Iris pigment epithelial cell (primary cell): Measurements from ENCODE around the gene UPB1.

Experiments
- DNase-seq: peaks from one replicate; pipeline ENCODE4 v3.0.0-alpha.2; 2011; ENCODE audit warnings: low read depth

UPB1 gene

DNA sequence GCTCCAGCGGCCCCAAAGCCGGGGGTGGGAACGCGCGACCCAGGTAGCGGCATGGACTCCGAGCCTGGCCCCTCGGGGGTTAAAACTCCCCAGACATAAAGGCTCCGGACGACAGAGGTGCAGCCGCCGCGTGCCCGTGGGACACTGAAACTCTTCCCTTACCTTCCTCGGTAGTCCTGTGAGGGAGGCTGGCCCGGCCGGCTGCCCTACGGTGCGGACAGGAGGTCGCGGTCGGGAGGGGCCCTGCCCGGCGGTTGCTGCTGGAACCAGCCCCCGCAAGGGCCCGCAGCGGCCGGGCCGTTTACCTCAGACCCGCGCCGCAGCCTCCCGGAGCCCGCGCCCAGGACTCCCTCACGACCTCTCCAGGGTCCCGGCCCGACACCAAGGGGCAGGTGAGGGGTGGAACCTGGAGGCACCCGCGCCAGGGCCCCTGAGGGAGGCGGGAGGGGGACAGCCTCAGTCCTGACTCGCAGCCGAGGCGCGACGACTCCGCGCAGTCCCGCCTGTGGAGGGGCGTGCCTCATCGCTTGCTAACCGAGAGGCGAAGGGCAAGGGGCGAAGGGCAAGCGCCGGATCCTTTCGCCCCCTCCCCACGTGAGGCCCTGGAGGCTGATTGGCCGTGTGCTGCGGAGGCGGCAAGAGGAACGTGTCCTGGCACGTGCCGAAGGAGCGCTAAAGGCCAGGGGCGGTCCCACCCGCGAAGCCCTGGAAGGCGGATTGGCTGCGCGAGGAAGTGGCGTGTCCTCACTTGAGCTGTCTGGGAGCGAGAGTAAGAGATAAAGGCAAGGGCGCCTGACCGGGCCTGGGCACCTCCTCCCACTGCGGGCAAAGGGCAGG lies at the start of gene UPB1:
Gene UPB1 (plus strand): TSS at position 805 of the 837 bp plus-strand sequence. CDS start 72 bp downstream, outside the sequence.
- no peak for DNase-seq

DNA sequence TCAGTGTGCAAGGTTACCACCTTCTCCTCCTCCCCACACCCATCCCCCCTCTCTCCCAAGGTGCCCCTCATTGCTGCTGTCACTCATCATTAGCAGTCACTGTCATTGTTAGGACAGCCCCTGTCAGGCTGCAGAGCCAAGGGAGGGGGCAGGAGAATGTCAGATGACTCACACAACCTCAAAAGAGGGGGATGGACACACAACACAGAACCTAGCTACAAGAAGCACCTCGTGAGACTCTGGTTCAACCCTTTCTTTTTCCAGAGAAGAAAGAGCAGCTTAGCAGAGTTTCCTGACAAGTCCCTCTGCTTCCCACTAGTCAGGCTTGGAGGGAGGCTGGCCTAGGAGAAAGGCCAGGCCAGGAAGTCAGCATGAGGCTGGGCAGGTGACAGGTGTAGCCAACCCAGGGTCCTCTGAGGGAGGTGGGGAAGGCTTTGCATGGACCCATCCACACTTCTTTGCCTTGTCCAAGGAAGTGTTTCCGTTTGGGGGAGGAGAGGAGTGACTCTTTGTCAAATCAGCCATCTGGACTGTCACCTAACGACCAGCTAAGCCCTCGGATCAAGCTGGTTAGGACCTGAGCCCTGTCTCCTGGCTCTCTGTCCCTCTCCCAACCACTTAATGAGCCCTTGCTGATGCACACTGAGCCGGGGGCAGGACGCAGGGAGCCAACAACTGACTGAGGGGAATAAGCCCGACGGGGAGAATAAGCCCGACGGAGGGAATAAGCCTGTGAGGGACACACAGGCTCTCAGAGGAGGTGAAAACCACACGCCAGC lies 49.5 kb upstream of the UPB1 start:
- DNase-seq = no peak

DNA sequence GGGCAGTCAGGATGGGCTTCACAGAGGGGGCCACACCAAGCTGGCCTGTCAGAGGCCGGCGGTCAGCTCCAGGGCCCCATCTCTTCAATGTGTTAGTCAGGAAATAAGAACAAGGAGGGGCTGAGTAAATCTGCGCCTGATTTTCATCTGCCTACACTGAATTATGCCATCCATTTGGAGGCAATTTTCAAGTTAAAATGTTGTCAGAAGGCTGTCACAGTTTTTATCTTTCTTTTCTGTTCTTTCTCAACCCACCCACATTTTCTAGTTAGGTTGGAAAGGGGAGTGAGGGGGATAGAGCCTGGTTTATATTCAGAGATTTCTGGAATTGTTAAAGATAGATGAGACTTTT lies 48.9 kb upstream of the UPB1 start:
- no peak for DNase-seq

DNA sequence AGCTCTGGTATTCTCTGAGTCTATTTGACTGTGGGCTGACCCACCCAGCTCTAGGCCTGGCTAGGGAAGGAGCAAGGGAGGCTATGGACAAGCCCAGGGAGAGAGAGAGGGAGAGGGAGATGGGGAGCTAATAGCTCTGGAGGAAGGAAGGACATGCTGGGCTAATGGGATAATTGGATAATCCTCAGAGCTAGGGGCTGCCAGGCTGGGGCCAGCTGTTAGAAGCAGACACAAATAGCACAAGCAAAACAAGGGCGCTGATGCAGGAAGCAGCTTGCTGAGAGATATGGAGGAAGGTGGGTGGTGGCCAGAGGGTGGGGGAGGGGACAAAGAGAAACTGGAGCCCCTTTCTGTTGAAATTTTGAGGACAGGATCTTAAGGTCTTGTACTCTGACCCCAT lies 44.5 kb upstream of the UPB1 start:
- DNase-seq = no peak

DNA sequence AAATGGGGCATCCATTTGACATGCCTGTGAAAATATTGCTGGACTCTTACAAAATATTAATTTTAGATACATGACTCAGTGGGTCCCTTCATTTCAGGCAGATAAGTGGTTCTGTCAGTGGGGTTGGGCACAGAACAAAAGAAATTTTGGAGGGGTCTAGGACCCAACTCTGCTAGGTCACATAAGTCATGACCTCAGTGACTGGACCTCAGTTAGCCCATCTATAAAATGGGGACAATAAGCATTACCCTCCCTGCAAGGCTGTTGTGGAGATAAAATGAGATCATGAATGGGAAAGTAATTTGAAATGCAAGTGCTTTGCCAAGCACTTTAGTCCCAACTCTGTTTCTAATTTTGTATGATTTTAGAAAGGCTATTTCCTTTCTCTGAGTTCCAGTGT lies 44.0 kb upstream of the UPB1 start:
- no peak for DNase-seq

DNA sequence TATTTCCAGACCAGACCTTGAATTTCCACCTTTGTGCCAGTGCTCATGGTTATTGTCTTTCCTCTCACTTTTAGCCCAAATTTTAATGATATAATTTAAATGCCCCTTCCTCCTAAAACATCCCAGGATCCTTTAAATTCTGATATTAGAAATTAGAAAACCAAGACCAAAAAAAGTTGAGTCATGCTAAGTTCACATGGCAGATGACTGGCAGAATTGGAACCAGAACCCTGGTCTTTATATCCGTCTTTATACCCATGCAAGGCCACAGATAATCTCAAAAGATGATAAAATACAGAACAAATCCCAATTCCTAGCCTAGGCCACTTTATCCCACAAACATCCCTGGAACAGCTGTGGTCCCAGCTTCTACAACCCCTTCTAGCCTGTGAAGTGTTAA lies 41.3 kb upstream of the UPB1 start:
- no peak for DNase-seq

DNA sequence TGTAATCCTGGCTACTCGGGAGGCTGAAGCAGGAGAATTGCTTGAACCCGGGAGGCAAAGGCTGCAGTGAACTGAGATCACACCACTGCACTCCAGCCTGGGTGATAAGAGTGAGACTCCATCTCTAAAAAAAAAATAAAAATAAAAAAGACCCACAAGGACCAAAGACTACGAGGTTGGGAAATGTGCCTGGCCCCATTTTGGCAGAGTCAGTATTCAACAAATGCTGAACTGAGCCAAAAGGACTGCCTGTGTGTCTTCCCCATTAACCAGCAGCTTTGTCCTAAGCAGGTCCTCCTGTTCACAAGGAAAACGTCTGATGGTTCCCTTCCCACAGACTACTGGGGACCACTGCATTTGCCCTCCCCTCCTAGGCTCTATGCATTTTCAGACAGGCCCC lies 40.1 kb upstream of the UPB1 start:
- DNase-seq = no peak

DNA sequence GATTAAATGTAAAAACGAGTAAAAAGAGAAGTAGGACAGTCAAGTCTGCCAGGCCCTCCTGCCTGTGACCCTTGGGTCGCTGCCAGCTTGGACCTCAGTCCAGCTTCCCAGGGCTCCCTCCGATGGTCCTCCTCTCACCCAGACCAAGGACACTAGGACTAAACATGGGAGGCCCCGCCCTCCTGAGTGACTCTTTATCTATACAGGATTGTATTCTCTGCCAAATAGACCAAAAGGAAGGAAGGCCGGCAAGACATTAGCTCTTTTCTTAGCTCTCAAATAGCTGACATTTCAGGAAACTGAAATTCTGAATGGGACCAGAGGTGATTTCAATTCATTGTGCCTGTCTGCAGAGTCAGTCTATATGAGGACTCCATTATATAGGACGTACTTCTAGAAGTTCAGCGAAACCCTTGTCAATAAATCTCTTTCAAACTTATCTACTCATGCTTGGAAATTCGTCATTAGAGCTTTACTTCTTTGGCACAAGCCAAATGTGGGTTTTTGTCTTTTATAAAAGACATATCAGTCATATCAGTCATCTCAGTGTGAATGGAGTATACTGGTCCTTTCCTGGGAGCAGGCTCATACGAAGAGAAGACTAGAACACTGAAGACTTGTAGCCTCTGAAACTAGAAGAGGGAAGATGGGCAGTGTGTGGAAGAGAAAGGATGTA lies 39.2 kb upstream of the UPB1 start:
- DNase-seq = no peak

DNA sequence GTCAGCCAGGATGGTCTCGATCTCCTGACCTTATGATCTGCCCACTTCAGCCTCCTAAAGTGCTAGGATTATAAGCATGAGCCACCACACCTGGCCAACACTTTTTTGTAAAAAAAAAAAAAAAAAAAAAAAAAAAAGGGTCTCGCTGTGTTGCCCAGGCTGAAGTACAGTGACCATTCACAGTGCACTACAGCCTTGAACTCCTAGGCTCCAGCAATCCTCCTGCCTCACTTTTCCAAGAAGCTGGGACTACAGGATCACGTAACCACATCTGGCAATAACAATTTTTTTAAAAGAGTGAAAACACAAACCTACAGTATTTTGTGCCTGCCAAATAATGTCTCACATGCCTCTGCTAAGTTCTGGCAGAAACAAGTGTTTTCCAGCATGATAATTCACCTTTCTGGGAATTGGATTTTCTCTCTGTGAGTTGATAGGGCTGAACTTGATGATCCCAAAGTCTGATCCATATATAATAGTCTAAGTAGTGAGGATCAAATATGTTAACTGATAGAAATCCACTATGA lies 37.2 kb upstream of the UPB1 start:
- DNase-seq = no peak

DNA sequence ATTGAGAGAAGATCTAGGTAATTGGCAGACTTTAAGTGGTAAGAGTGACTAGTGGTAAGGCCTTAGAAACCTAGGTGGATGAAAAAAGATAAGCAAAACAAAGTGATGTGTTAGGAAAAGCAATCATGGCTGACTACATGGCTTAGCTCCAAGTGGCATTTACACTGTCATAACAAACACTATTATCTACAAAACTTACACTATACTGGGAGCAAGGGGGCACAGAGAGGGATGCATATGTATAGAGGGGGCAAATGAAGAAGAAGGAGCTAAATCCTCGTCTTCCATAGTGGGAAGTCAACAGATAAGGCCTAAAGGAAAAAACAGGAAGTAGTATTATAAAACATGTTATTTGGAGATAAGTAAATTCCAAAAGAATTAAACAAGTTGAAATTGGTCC lies 35.2 kb upstream of the UPB1 start:
- no peak for DNase-seq

DNA sequence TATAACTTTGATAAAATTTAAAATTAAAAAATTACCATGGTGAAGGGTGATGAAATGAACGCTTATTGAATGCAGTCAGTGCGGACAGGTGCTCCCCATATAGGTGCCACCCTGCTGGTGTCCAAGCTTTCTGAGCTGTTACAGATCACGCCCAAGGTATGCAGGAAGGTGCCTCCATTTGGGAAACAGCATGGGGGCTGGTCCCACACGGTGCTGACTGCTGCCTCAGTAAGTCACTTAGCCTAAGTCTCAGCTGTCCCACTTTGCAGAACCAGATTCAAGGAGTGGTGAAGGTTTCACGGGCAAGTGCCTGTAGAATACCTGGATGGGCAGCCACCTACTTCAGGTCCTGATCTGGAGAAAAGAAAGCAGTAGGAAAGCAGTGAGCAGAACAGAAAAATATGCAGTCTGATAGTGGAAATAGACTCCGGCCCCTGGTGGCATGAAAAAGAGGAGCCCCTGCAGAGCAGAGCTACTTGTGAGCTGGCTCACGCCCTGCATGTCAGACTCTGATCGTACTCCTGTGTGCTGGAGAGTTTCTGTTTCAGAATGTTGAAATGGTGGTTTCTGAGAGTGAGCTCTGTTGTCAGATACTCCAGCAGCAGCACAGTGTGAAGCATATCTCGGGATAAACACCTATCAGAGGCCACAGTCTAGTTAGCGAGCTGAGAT lies 34.6 kb upstream of the UPB1 start:
- DNase-seq = peak; percentile 40

DNA sequence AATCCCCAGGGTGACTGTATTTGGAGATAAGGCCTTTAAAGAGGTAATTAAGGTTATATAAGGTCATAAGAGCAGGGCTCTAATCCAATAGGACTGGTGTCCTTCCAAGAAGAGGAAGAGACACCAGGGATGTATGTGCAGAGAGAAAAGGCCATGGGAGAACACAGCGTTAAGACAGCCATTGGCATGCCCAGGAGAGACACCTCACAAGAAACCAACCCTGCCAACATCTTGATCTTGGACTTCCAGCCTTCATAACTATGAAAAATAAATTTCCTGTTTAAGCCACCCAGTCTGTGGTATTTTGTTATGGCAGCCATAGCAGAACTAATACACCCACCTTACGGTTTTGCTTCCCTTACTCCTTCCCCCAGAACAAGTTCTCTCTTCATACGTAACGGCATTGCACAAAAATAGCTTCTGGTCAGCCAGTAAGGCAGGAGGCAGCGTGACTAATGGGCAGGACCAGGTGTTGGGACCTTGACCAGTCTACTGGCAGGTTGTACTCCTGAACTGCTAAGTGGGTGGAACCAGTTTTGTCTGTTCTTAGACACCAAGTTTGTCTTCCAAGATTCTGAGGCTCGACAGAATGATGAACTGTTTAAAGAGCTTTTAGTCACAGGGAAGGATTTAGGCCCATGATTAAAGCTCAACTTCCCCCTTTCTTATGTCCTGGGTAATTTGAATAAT lies 31.9 kb upstream of the UPB1 start:
- DNase-seq = no peak

DNA sequence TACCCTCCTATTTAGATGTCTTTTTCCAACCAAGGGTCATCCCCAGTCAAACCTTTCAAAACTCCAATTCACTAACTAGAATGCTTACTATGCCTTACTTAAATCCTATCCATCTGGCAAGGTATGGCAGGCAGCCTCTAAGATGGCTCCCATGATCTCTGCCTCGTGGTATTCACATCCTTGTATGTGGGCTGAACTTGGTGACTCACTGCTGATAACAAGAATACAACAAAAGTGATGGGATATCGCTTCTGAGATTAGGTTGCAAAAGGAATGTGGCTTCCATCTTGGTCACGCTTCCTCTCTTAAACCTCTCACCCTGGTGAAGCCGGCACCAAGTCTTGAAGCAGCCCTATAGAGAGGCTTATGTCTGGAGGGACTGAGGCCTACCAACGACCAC lies 29.6 kb upstream of the UPB1 start:
- DNase-seq = peak; percentile 94

DNA sequence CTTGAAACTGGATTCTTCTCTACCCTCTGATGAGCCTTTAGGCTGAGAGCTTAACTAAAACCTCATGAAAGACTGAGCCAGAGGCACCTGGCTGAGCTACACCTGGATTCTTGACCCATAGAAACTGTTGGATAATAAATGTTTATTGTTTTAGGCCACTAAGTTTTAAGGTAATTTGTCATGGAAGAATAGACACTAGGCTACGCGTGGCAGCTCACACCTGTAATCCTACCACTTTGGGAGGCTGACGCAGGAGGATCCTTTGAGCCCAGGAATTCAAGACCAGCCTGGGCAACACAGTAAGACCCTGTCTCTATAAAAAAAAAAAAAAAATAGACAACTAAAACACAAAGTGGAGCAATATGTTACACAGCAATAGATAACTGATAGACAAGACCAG lies 29.2 kb upstream of the UPB1 start:
- DNase-seq = no peak

DNA sequence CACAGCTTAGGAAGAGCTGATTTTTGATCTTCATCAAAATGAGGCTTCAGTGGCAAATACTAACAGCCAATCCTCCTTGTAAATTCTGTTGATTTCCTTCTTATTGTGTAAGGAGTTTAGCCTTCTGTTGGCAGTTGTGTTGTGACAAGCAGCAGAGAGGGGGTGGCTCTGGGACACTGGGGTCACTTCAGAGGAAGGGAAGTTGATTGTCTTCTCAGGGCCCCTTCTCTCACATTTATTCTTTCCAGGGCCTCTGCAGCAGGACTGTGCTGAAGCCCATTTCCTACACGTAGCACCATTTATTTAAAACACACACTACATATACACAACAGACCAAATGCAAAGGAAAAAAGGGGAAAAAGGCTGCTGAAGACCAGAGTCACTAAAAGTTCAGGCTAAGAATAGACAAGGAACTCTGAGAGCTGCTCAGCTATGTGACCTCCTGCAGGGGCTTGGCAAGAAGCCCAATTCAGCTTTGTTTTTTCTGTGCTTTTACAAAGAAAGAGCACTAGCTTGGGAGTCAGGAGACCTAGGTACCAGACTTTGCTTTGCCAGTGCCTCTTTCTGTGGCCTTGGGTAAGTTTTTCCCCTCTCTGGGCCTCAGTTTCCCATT lies 28.3 kb upstream of the UPB1 start:
- DNase-seq = peak; percentile 92

DNA sequence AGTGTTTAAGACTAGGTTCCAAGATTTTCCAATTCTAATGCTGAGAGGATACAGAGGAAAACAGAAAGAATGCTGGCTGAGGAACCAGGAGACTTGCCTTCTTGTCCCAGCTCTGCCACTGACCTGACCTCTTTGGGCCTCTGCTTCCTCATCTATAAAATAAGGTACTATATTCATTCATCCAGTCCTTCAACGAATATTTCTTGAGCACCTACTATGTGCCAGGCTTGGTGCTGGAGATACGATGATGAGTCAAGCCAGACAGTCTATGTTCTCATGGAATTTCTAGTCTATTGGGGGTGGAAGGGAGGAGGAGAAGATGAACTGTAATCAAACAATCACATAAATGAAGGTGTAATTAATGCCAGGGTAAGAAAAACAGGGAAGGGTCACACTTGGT lies 27.8 kb upstream of the UPB1 start:
- DNase-seq = no peak

DNA sequence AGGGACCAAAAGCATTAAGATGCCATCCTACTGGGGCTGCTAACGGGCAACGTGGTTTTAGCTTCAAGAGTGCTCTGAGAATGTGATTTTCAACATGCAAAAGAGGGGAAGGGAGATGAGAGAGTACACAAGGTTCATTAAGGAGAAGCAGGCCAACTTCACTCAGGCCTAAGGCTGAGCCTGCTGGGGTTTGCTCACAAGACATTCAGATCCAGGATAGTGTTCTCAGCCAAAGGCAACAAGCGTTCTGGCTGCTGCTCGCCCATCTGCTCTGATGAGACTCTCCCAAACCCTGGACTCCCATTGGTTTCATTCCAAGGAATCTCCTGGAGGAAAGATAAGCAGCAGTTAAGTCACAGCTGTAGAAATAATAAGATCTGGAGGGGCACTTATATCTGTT lies 23.6 kb upstream of the UPB1 start:
- peak; percentile 70 for DNase-seq

DNA sequence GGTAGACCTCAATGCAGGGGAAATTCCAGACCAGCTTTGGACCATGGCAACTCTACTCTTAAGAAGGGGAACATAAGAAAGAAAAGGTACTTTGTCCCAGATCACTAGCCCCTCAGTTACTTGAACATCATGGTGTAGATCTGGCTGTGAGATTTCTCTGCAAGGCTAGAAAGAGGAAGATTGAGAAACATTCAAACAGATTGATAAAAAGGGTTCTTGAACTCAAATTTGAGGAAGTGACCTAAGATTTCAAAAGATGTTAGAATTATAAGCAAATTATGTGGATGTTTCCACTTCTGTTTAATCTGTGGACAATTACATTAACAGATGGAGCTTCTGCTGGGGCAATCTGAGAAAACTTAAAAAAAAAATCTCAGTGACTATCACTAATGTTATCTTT lies 21.8 kb upstream of the UPB1 start:
- DNase-seq = no peak

DNA sequence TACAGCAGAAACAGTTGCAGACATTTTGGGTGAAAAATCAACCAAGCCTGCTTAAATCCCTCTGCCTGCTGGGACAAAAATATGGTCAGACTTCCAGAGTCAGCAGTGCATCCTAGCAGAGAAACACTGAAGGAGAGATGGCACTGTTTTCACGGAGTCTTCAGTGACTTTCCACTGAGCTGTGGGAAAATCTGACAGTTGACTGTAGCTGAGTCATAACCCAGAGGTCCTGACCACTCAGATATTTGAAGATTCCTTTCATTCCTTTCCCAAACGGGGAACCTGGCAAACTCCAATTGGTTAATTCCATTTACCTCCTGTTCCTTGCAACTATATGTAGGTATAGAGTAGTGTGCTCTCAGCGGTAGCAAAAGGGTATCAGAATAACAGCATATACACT lies 20.9 kb upstream of the UPB1 start:
- peak; percentile 91 for DNase-seq

DNA sequence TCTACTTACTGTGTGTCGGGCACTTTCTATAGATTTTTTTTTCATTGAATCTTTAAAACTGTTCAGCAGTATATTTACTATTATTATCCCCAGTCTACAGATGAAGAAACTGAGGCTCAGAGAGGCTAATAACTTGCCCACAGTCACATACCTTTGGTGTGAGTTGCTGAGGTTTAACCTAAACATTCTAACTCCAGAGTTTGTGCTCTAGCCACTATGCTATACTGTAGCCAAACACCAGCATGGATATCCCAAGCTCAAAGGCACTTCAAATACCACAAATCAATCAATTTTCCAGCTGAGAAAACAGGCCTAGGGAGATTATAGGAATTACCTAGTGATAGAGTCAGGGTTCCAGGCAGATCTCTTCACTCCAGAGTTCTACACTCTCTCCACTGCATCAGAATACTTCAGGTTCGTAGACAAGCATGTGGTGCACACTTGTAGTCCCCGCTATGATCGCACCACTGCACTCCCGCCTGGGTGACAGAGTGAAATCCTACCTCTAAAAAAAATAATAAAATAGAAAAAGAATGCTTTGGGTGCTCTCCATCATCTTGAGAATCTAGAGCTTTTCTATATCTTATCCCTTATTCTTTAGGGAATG lies 20.4 kb upstream of the UPB1 start:
- DNase-seq = peak; percentile 32

DNA sequence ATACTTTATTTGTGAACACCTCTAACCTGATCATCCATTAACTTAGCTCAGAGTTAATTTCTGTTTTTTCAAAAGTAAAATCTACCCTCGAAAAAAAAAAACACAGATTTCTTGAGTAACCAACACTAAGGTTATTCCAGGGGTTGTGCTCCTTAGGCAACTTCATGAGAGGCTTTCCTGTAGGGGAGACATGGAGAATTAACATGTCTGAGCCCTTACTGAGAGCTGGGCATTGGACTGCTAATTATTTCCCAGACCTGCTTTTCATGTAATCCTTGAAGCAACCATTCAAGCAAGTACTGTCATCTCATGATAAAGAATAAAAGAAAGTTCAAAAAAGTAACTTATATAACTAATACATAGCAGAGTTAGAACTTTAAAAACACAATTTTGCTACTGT lies 13.5 kb upstream of the UPB1 start:
- no peak for DNase-seq
